Activated naive CD8-positive, alpha-beta T cell treated with anti-CD3 and anti-CD28 coated beads, Interleukin-2, amount 10 ng/mL, durations not matched to agents 7 days and 5 days (primary cell): Measurements from ENCODE around the gene TCF19. TPM values are rescaled to one million over a fixed set of nuclear protein-coding genes. Genes with fewer than 3 reads are reported as not detected.
"Not testable (repeated sequence)": the region's sequence is repeated elsewhere in the genome, so short reads cannot be mapped to it uniquely, and the experiment has no call there.

Experiments used
- ATAC-seq: fragments of 150-1000 bp; cut with Tn5 transposase; one replicate; pipeline ENCODE4 v1.10.0; 2021; ENCODE audit warnings: low read depth, moderate library complexity
- POLR2A ChIA-PET: fragments of 350-600 bp; sonication (Branson Sonifier 250); formaldehyde crosslinking; loops from one replicate; lab custom pipeline; 2021; ENCODE audit warnings: antibody characterized with exemption; lab: Charles Lee
- DNase-seq: peaks from one replicate; pipeline ENCODE4 v3.0.0; 2021
- H3K27ac Mint-ChIP-seq: one replicate; pipeline ENCODE4 v1.8.0; 2022; ENCODE audit warnings: mild to moderate bottlenecking, mixed read lengths
- H3K27me3 Mint-ChIP-seq: one replicate; pipeline ENCODE4 v1.8.0; 2022; ENCODE audit warnings: mild to moderate bottlenecking, moderate library complexity, mixed read lengths
- H3K36me3 Mint-ChIP-seq: one replicate; pipeline ENCODE4 v1.8.0; 2021; ENCODE audit warnings: mild to moderate bottlenecking, mixed read lengths
- H3K4me1 Mint-ChIP-seq: one replicate; pipeline ENCODE4 v1.8.0; 2021; ENCODE audit warnings: mixed read lengths
- H3K4me3 Mint-ChIP-seq: one replicate; pipeline ENCODE4 v1.8.0; 2022; ENCODE audit warnings: mild to moderate bottlenecking, moderate library complexity, mixed read lengths
- H3K9me3 Mint-ChIP-seq: one replicate; pipeline ENCODE4 v1.8.0; 2021; ENCODE audit warnings: mixed read lengths
- total RNA-seq, 2 experiments: library from RNA; stranded (reverse); gene quantifications; one replicate each; pipeline ENCODE4 v1.2.3, GENCODE V29; 2021

TCF19 gene
- total RNA-seq, 2 experiments from 2014 or later, result 81.0 to 83.3 TPM

GRCh38 chr6:31186052-31186734 lies 27.8 kb downstream of the TCF19 start:
- Mint-ChIP-seq H3K27me3 (no peaks in the 10 kb centered on the region), H3K4me1 (peaks cover 5% of the 10 kb centered on the region), H3K27ac (no peak overlapping the region), H3K9me3 (no peaks in the 10 kb centered on the region), H3K36me3 (no peaks in the 10 kb centered on the region), H3K4me3 (no peak overlapping the region)
- DNase-seq (no peak), ATAC-seq (no peak)
- POLR2A ChIA-PET, result interaction anchor here (0.7 kb wide), 1 partner anchor 21 kb away, joined by 4 read pairs; no protein-coding TSS in a partner anchor

GRCh38 chr6:31187780-31188194 lies 29.4 kb downstream of the TCF19 start:
- POLR2A ChIA-PET, result no interaction called here
- no peak overlapping the region for H3K4me3 Mint-ChIP-seq
- peaks cover 8% of the 10 kb centered on the region for H3K4me1 Mint-ChIP-seq
- ATAC-seq (no peak), DNase-seq (no peak)
- no peaks in the 10 kb centered on the region for H3K27me3 Mint-ChIP-seq
- no peaks in the 10 kb centered on the region for H3K9me3 Mint-ChIP-seq
- H3K36me3 Mint-ChIP-seq, result no peaks in the 10 kb centered on the region
- H3K27ac Mint-ChIP-seq, result no peak overlapping the region

- H3K27ac Mint-ChIP-seq, ATAC-seq, POLR2A ChIA-PET, DNase-seq, H3K27me3 Mint-ChIP-seq, H3K4me3 Mint-ChIP-seq, H3K36me3 Mint-ChIP-seq, H3K9me3 Mint-ChIP-seq, H3K4me1 Mint-ChIP-seq: not testable (repeated sequence)
These were observed 30.8 kb downstream of the TCF19 start for GRCh38 chr6:31189223-31189622.

- H3K36me3 Mint-ChIP-seq, result no peaks in the 10 kb centered on the region
- DNase-seq (no peak), ATAC-seq (no peak)
- no peak overlapping the region for H3K4me3 Mint-ChIP-seq
- POLR2A ChIA-PET, result no interaction called here
- peaks cover 9% of the 10 kb centered on the region for H3K4me1 Mint-ChIP-seq
- H3K27ac Mint-ChIP-seq, result no peak overlapping the region
- H3K9me3 Mint-ChIP-seq, result no peaks in the 10 kb centered on the region
- H3K27me3 Mint-ChIP-seq, result no peaks in the 10 kb centered on the region
These were observed 32.1 kb downstream of the TCF19 start for GRCh38 chr6:31190488-31190887.

- POLR2A ChIA-PET, result interaction anchor here (0.7 kb wide), 2 partner anchors 63 to 168 kb away, joined by 3 to 4 read pairs; no protein-coding TSS in a partner anchor
- H3K4me1 Mint-ChIP-seq, result peaks cover 13% of the 10 kb centered on the region
- ATAC-seq, result peak; percentile 16
- H3K4me3 Mint-ChIP-seq, H3K36me3 Mint-ChIP-seq, H3K27ac Mint-ChIP-seq, H3K9me3 Mint-ChIP-seq, H3K27me3 Mint-ChIP-seq: not testable (repeated sequence)
- DNase-seq, result peak; percentile 68
These were observed 34.2 kb downstream of the TCF19 start for GRCh38 chr6:31192431-31193105.

- H3K4me1 Mint-ChIP-seq, result peaks cover 13% of the 10 kb centered on the region
- no peak overlapping the region for H3K27ac Mint-ChIP-seq
- no peaks in the 10 kb centered on the region for H3K9me3 Mint-ChIP-seq
- POLR2A ChIA-PET, result no interaction called here
- ATAC-seq, result no peak
- no peak for DNase-seq
- H3K36me3 Mint-ChIP-seq, result peaks cover 6% of the 10 kb centered on the region
- H3K27me3 Mint-ChIP-seq, result no peaks in the 10 kb centered on the region
- H3K4me3 Mint-ChIP-seq, result no peak overlapping the region
These were observed 34.8 kb downstream of the TCF19 start for GRCh38 chr6:31193206-31193605.

GRCh38 chr6:31194061-31194834 lies 35.9 kb downstream of the TCF19 start:
- no peak for ATAC-seq
- POLR2A ChIA-PET, result no interaction called here
- Mint-ChIP-seq H3K9me3 (no peaks in the 10 kb centered on the region), H3K4me3 (no peak overlapping the region), H3K27ac (no peak overlapping the region), H3K36me3 (peaks cover 9% of the 10 kb centered on the region), H3K4me1 (peaks cover 18% of the 10 kb centered on the region), H3K27me3 (no peaks in the 10 kb centered on the region)
- DNase-seq, result no peak

GRCh38 chr6:31195308-31195979 lies 37.1 kb downstream of the TCF19 start:
- peaks cover 14% of the 10 kb centered on the region for H3K36me3 Mint-ChIP-seq
- peaks cover 25% of the 10 kb centered on the region for H3K4me1 Mint-ChIP-seq
- H3K9me3 Mint-ChIP-seq, H3K27me3 Mint-ChIP-seq, DNase-seq, H3K27ac Mint-ChIP-seq, H3K4me3 Mint-ChIP-seq, ATAC-seq, POLR2A ChIA-PET: not testable (repeated sequence)

GRCh38 chr6:31196251-31197022 lies 38.0 kb downstream of the TCF19 start:
- Mint-ChIP-seq H3K4me3 (peak overlapping the region; percentile 97), H3K36me3 (peaks cover 23% of the 10 kb centered on the region), H3K4me1 (peaks cover 32% of the 10 kb centered on the region), H3K27ac (peak overlapping the region; percentile 100)
- DNase-seq, H3K27me3 Mint-ChIP-seq, H3K9me3 Mint-ChIP-seq, ATAC-seq: not testable (repeated sequence)
- POLR2A ChIA-PET, result interaction anchor here (0.8 to 3.0 kb wide), 8 partner anchors 14 to 206 kb away, joined by 3 to 25 read pairs (median 4); no protein-coding TSS in a partner anchor

GRCh38 chr6:31197559-31198305 lies 39.3 kb downstream of the TCF19 start:
- POLR2A ChIA-PET, result interaction anchor here (0.5 to 3.0 kb wide), 13 partner anchors 13 to 629 kb away, joined by 3 to 25 read pairs (median 6); partner anchors contain the start of genes CCHCR1, HLA-B, HSPA1B and TCF19
- Mint-ChIP-seq H3K27me3 (no peaks in the 10 kb centered on the region), H3K4me3 (peak overlapping the region; percentile 97), H3K9me3 (no peaks in the 10 kb centered on the region), H3K36me3 (peaks cover 25% of the 10 kb centered on the region), H3K4me1 (peaks cover 40% of the 10 kb centered on the region), H3K27ac (peak overlapping the region; percentile 100)
- ATAC-seq (peak; percentile 76), DNase-seq (peak; percentile 88)

- not testable (repeated sequence) for ATAC-seq, H3K9me3 Mint-ChIP-seq, H3K27me3 Mint-ChIP-seq, DNase-seq
- Mint-ChIP-seq H3K4me1 (peaks cover 51% of the 10 kb centered on the region), H3K4me3 (peak overlapping the region; percentile 97), H3K36me3 (peaks cover 25% of the 10 kb centered on the region), H3K27ac (peak overlapping the region; percentile 100)
- POLR2A ChIA-PET, result interaction anchor here (2.0 to 3.0 kb wide), 2 partner anchors 158 to 167 kb away, joined by 7 to 25 read pairs; partner anchors contain the start of gene HLA-B
These were observed 40.7 kb downstream of the TCF19 start for GRCh38 chr6:31199105-31199452.
